ENCODE data around the gene AKAP13. TPM values are rescaled to one million over a fixed set of nuclear protein-coding genes. Genes with fewer than 3 reads are reported as not detected.

AKAP13 gene
- polyA plus RNA-seq, 2 of the 4 experiments (the other 2 are of a cell fraction), result 20.4 to 28.8 TPM

DNA sequence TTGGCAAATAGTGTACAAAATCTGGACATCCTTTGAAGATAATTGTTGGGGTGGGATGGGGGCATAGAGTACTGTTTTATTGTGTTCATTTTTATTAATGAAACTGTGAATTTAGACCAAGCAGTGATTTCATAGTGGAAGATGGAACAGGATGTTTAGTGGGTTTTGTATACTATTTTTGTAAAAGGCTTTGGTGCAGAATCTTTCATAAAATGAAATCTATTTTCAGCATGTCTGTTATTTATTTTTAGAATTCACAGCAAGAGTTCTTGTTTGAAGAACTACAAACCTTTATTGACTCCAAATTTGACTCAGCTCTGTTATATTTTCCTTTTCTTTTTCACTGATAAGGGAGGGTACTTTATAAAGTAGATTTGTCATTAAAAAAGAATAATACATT lies 145.4 kb downstream of the AKAP13 start:
- H3K9me3 ChIP-seq, result no peaks in the 10 kb centered on the region
- POLR2A ChIA-PET, result no interaction called here

DNA sequence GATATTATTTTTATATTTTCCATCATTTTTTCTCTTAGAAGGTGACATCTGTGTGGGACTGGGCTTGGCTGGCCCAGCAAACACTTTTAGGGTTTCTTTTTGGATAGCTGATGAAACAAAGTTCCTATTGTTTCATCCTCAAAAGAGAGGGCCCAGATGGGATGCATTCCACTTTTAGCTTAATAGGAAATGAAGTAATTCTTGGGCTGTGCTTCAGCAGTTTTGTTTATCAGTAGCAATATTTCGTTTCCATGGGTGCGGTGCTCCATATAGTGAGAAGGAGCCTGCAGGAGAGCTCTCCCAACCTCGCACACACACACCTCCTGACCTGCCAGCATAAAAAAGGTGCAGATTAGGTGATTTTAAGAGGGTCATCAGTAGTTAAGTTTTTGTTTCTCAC lies 147.5 kb downstream of the AKAP13 start:
- Histone ChIP-seq H3K4me2 (no peak overlapping the region), H3K4me1 (peaks cover 6% of the 10 kb centered on the region; the same call in 1 of the 3 replicates), H3K9me3 (no peaks in the 10 kb centered on the region), H3K4me3 (no peak overlapping the region), H3K27ac (no peak overlapping the region)
- TF ChIP-seq, protein P1, sequence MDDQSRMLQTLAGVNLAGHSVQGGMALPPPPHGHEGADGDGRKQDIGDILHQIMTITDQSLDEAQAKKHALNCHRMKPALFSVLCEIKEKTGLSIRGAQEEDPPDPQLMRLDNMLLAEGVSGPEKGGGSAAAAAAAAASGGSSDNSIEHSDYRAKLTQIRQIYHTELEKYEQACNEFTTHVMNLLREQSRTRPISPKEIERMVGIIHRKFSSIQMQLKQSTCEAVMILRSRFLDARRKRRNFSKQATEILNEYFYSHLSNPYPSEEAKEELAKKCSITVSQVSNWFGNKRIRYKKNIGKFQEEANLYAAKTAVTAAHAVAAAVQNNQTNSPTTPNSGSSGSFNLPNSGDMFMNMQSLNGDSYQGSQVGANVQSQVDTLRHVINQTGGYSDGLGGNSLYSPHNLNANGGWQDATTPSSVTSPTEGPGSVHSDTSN (IDR thresholded peaks at IDR 0.05), result no peak
- TF ChIP-seq GATA3 (IDR thresholded peaks at IDR 0.05; ENCODE audit: borderline replicate concordance) (no peak), EHF (CRISPR knock-in tag; IDR thresholded peaks at IDR 0.05) (no peak), CEBPB (IDR thresholded peaks at IDR 0.05) (no peak), FOXS1 (CRISPR knock-in tag; IDR thresholded peaks at IDR 0.05) (no peak), ESRRA (IDR thresholded peaks at IDR 0.05; ENCODE audit: borderline replicate concordance, low read length) (no peak), RARB (CRISPR knock-in tag; IDR thresholded peaks at IDR 0.05) (no peak), HDAC2 (IDR thresholded peaks at IDR 0.05) (no peak), FOSB (CRISPR knock-in tag; IDR thresholded peaks at IDR 0.05) (no peak), SMC3 (IDR thresholded peaks at IDR 0.05) (no peak), TP53 (CRISPR knock-in tag; IDR thresholded peaks at IDR 0.05) (no peak), CBX2 (IDR thresholded peaks at IDR 0.05; ENCODE audit: borderline replicate concordance, low read depth) (no peak), RAD21 (conservative IDR thresholded peaks at IDR 0.05 in 1 of 2, IDR thresholded peaks at IDR 0.05 in 1 of 2) (no peak)
- TF ChIP-seq, protein P2, sequence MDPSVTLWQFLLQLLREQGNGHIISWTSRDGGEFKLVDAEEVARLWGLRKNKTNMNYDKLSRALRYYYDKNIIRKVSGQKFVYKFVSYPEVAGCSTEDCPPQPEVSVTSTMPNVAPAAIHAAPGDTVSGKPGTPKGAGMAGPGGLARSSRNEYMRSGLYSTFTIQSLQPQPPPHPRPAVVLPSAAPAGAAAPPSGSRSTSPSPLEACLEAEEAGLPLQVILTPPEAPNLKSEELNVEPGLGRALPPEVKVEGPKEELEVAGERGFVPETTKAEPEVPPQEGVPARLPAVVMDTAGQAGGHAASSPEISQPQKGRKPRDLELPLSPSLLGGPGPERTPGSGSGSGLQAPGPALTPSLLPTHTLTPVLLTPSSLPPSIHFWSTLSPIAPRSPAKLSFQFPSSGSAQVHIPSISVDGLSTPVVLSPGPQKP (IDR thresholded peaks at IDR 0.05; ENCODE audit: low read depth, low read length), result no peak
- TF ChIP-seq, protein P3, sequence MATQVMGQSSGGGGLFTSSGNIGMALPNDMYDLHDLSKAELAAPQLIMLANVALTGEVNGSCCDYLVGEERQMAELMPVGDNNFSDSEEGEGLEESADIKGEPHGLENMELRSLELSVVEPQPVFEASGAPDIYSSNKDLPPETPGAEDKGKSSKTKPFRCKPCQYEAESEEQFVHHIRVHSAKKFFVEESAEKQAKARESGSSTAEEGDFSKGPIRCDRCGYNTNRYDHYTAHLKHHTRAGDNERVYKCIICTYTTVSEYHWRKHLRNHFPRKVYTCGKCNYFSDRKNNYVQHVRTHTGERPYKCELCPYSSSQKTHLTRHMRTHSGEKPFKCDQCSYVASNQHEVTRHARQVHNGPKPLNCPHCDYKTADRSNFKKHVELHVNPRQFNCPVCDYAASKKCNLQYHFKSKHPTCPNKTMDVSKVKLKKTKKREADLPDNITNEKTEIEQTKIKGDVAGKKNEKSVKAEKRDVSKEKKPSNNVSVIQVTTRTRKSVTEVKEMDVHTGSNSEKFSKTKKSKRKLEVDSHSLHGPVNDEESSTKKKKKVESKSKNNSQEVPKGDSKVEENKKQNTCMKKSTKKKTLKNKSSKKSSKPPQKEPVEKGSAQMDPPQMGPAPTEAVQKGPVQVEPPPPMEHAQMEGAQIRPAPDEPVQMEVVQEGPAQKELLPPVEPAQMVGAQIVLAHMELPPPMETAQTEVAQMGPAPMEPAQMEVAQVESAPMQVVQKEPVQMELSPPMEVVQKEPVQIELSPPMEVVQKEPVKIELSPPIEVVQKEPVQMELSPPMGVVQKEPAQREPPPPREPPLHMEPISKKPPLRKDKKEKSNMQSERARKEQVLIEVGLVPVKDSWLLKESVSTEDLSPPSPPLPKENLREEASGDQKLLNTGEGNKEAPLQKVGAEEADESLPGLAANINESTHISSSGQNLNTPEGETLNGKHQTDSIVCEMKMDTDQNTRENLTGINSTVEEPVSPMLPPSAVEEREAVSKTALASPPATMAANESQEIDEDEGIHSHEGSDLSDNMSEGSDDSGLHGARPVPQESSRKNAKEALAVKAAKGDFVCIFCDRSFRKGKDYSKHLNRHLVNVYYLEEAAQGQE (IDR thresholded peaks at IDR 0.05), result no peak
- TF ChIP-seq, protein P4, sequence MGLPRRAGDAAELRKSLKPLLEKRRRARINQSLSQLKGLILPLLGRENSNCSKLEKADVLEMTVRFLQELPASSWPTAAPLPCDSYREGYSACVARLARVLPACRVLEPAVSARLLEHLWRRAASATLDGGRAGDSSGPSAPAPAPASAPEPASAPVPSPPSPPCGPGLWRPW (IDR thresholded peaks at IDR 0.05), result no peak
- FAIRE-seq (no peak), ATAC-seq (peak in 1 of 2 experiments; percentile 44; a peak in 2 of 6 replicates), DNase-seq (ENCODE audit: low read depth in 1 of 2, low spot score in 1 of 2) (peak in 1 of 2 experiments; percentile 15)
- ChIA-PET CTCF (interaction anchor here (0.6 to 1.7 kb wide), 7 partner anchors 10 to 231 kb away, joined by 3 to 7 read pairs (median 3); no protein-coding TSS in a partner anchor), POLR2A (interaction anchor here (1.0 kb wide), 1 partner anchor 19 kb away, joined by 4 read pairs; no protein-coding TSS in a partner anchor)
- WGBS (ENCODE audit: missing lambda C conversion rate), result 90% methylated on average over 3 of the region's 3 CpGs

More for the DNA sequence above, 145.4 kb downstream of the AKAP13 start:
- TF ChIP-seq, protein P5, sequence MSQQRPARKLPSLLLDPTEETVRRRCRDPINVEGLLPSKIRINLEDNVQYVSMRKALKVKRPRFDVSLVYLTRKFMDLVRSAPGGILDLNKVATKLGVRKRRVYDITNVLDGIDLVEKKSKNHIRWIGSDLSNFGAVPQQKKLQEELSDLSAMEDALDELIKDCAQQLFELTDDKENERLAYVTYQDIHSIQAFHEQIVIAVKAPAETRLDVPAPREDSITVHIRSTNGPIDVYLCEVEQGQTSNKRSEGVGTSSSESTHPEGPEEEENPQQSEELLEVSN (IDR thresholded peaks at IDR 0.05; ENCODE audit: borderline replicate concordance, low read depth), result no peak
- TF ChIP-seq, protein P4 (IDR thresholded peaks at IDR 0.05), result no peak
- TF ChIP-seq HEYL (CRISPR knock-in tag; IDR thresholded peaks at IDR 0.05), result no peak
- TF ChIP-seq TP53 (CRISPR knock-in tag; IDR thresholded peaks at IDR 0.05), result no peak
- TF ChIP-seq, protein P6, sequence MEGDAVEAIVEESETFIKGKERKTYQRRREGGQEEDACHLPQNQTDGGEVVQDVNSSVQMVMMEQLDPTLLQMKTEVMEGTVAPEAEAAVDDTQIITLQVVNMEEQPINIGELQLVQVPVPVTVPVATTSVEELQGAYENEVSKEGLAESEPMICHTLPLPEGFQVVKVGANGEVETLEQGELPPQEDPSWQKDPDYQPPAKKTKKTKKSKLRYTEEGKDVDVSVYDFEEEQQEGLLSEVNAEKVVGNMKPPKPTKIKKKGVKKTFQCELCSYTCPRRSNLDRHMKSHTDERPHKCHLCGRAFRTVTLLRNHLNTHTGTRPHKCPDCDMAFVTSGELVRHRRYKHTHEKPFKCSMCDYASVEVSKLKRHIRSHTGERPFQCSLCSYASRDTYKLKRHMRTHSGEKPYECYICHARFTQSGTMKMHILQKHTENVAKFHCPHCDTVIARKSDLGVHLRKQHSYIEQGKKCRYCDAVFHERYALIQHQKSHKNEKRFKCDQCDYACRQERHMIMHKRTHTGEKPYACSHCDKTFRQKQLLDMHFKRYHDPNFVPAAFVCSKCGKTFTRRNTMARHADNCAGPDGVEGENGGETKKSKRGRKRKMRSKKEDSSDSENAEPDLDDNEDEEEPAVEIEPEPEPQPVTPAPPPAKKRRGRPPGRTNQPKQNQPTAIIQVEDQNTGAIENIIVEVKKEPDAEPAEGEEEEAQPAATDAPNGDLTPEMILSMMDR (IDR thresholded peaks at IDR 0.05), result no peak
- TF ChIP-seq HOXB5 (CRISPR knock-in tag; IDR thresholded peaks at IDR 0.05), result no peak
- TF ChIP-seq RFX5 (IDR thresholded peaks at IDR 0.05), result no peak
- TF ChIP-seq CHD2 (IDR thresholded peaks at IDR 0.05; ENCODE audit: low read length, partially characterized antibody), result no peak
- no peak overlapping the region for H3K27ac ChIP-seq
- peaks cover 9% of the 10 kb centered on the region; the same call in 2 of the 3 replicates for H3K4me1 ChIP-seq
- CTCF ChIA-PET, result interaction anchor here (1.2 to 1.6 kb wide), 2 partner anchors 13 to 20 kb away, joined by 3 to 6 read pairs; no protein-coding TSS in a partner anchor
- no peak for ATAC-seq
- FAIRE-seq, result no peak
- DNase-seq (ENCODE audit: low read depth in 1 of 2, low spot score in 1 of 2), result no peak
- H3K4me3 ChIP-seq, result no peak overlapping the region
- H3K4me2 ChIP-seq, result no peak overlapping the region
